A673 (cell line): ENCODE data around the gene TMEM35A. TPM values are rescaled to one million over a fixed set of nuclear protein-coding genes. Genes with fewer than 3 reads are reported as not detected.

Source experiments
- BruUV-seq: library from RNA; stranded (reverse); fragments of 400-500 nt; replicated peaks from 2 replicates; lab custom pipeline; 2021; lab: Mats Ljungman, UMichigan
- CTCF ChIA-PET: fragments of 300-600 bp; sonication (Branson Sonifier 250); formaldehyde crosslinking; loops from one replicate; lab custom pipeline; 2022; ENCODE audit warnings: antibody characterized with exemption; lab: Charles Lee
- POLR2A ChIA-PET: fragments of 300-600 bp; sonication (Branson Sonifier 250); formaldehyde crosslinking; loops from one replicate; lab custom pipeline; 2022; ENCODE audit warnings: antibody characterized with exemption; ENCODE audit not compliant: low non-redundant PET; lab: Charles Lee
- DNase-seq: peaks from one replicate; pipeline ENCODE4 v3.0.0-alpha.2; 2015; ENCODE audit warnings: low spot score
- H3K27ac ChIP-seq: fragments of 200-600 bp; sonication (generic); 2 replicates; pipeline ENCODE4 v1.5.1; 2016; ENCODE audit warnings: mixed run types, low read depth, mild to moderate bottlenecking, mixed read lengths, antibody characterized with exemption, low read length; ENCODE audit not compliant: poor library complexity, severe bottlenecking
- H3K27me3 ChIP-seq: fragments of 200-600 bp; sonication (generic); replicated peaks from 2 replicates; pipeline ENCODE4 v1.6.1; 2017; ENCODE audit warnings: mixed run types, low read depth, mild to moderate bottlenecking, mixed read lengths, antibody characterized with exemption, low read length; ENCODE audit not compliant: insufficient read depth, poor library complexity
- H3K36me3 ChIP-seq: fragments of 200-600 bp; sonication (generic); 2 replicates; pipeline ENCODE4 v1.6.1; 2016; ENCODE audit warnings: mixed run types, mild to moderate bottlenecking, mixed read lengths, antibody characterized with exemption, low read length; ENCODE audit not compliant: insufficient read depth, poor library complexity, severe bottlenecking
- H3K4me1 ChIP-seq: fragments of 200-600 bp; sonication (generic); 2 replicates; pipeline ENCODE4 v1.6.1; 2017; ENCODE audit warnings: mixed run types, mild to moderate bottlenecking, mixed read lengths, antibody characterized with exemption, low read length; ENCODE audit not compliant: insufficient read depth, poor library complexity, severe bottlenecking
- H3K4me3 ChIP-seq: fragments of 200-600 bp; sonication (generic); 2 replicates; pipeline ENCODE4 v1.5.1; 2016; ENCODE audit warnings: low read depth, mixed run types, mild to moderate bottlenecking, mixed read lengths, low read length; ENCODE audit not compliant: poor library complexity, severe bottlenecking
- H3K9me3 ChIP-seq: fragments of 200-600 bp; sonication (generic); 2 replicates; pipeline ENCODE4 v1.6.1; 2016; ENCODE audit warnings: mixed run types, low read depth, mild to moderate bottlenecking, mixed read lengths, antibody characterized with exemption, low read length; ENCODE audit not compliant: poor library complexity, severe bottlenecking
- CTCF ChIP-seq: fragments of 300-800, 200-600 bp; sonication (generic); conservative IDR thresholded peaks from 2 replicates; pipeline ENCODE4 v1.5.1; 2017; ENCODE audit warnings: low read depth, mild to moderate bottlenecking, antibody characterized with exemption, low read length, moderate library complexity, mixed read lengths
- EZH2 ChIP-seq: fragments of 200-600 bp; sonication (generic); IDR thresholded peaks from 2 replicates; pipeline ENCODE4 v1.6.1; 2017; ENCODE audit warnings: borderline replicate concordance, low read depth, mild to moderate bottlenecking, mixed read lengths, antibody characterized with exemption, low read length; ENCODE audit not compliant: poor library complexity, severe bottlenecking
- intact Hi-C: fragments of 100-400 bp; cut with micrococcal nuclease; formaldehyde crosslinking; loops from one replicate; pipeline ENCODE4 v1.10.0; 2022; ENCODE audit not compliant: unreplicated experiment
- total RNA-seq: library from RNA; stranded (reverse); gene quantifications from 2 replicates; pipeline ENCODE4 v1.2.3, GENCODE V29; 2021

TMEM35A gene
- total RNA-seq, 1 experiment from 2014 or later = 0.21 TPM

- intact Hi-C loops = no loop called here
- TF ChIP-seq CTCF = no peak
- no peak for TF ChIP-seq EZH2
Measured at GRCh38 chrX:101079736-101080270, 1.1 kb downstream of the TMEM35A start.

GRCh38 chrX:101080326-101081124, 1.8 kb downstream of the TMEM35A start:
- H3K9me3 ChIP-seq = no peaks in the 10 kb centered on the region
- no peaks in the 10 kb centered on the region for H3K4me1 ChIP-seq
- no peaks in the 10 kb centered on the region for H3K27me3 ChIP-seq
- CTCF ChIA-PET = no interaction called here
- no peak overlapping the region for H3K27ac ChIP-seq
- no peak for TF ChIP-seq EZH2
- intact Hi-C loops = no loop called here
- no TSS peak for BruUV-seq
- POLR2A ChIA-PET = no interaction called here
- H3K4me3 ChIP-seq = no peak overlapping the region
- DNase-seq = no peak
- no peaks in the 10 kb centered on the region for H3K36me3 ChIP-seq

More at GRCh38 chrX:101079736-101080270, 1.1 kb downstream of the TMEM35A start:
- Histone ChIP-seq H3K27me3 (no peaks in the 10 kb centered on the region), H3K4me1 (no peaks in the 10 kb centered on the region), H3K27ac (no peak overlapping the region), H3K36me3 (no peaks in the 10 kb centered on the region), H3K4me3 (no peak overlapping the region), H3K9me3 (no peaks in the 10 kb centered on the region)
- DNase-seq = no peak
- BruUV-seq = no TSS peak
- CTCF ChIA-PET = interaction anchor here (0.6 kb wide), 1 partner anchor 53 kb away, joined by 3 read pairs; no protein-coding TSS in a partner anchor
- POLR2A ChIA-PET = no interaction called here

- intact Hi-C loops = no loop called here
- no TSS peak for BruUV-seq
- ChIA-PET POLR2A (no interaction called here), CTCF (no interaction called here)
- Histone ChIP-seq H3K36me3 (no peaks in the 10 kb centered on the region), H3K27ac (no peak overlapping the region), H3K27me3 (no peaks in the 10 kb centered on the region), H3K4me1 (no peaks in the 10 kb centered on the region), H3K4me3 (no peak overlapping the region), H3K9me3 (no peaks in the 10 kb centered on the region)
- DNase-seq = no peak
- TF ChIP-seq CTCF (no peak), EZH2 (no peak)
Measured at GRCh38 chrX:101081231-101081630, 2.6 kb downstream of the TMEM35A start.
